GM19025 (cell line): Measurements from ENCODE around the gene GABRB1.

ENCODE experiments used
- ATAC-seq: cut with Tn5 transposase; IDR thresholded peaks from one replicate; pipeline ENCODE4 v1.9.1; 2021; ENCODE audit warnings: mild to moderate bottlenecking, low read depth, moderate library complexity; ENCODE audit not compliant: unreplicated experiment

GABRB1 gene

GRCh38 chr4:47198791-47199190, 167.4 kb downstream of the GABRB1 start:
- ATAC-seq, result no peak

- no peak for ATAC-seq
Observed at GRCh38 chr4:47203593-47203992, 172.2 kb downstream of the GABRB1 start.

- ATAC-seq, result no peak
Observed at GRCh38 chr4:47207555-47207954, 176.2 kb downstream of the GABRB1 start.

GRCh38 chr4:47209833-47210232, 178.5 kb downstream of the GABRB1 start:
- no peak for ATAC-seq

- no peak for ATAC-seq
Observed at GRCh38 chr4:47210828-47211227, 179.5 kb downstream of the GABRB1 start.

- ATAC-seq, result no peak
Observed at GRCh38 chr4:47213106-47213505, 181.7 kb downstream of the GABRB1 start.

GRCh38 chr4:47213539-47213938, 182.2 kb downstream of the GABRB1 start:
- ATAC-seq, result no peak

GRCh38 chr4:47213971-47214370, 182.6 kb downstream of the GABRB1 start:
- no peak for ATAC-seq

- ATAC-seq, result no peak
Observed at GRCh38 chr4:47215759-47216158, 184.4 kb downstream of the GABRB1 start.

GRCh38 chr4:47217291-47217690, 185.9 kb downstream of the GABRB1 start:
- no peak for ATAC-seq

- ATAC-seq, result no peak
Observed at GRCh38 chr4:47217884-47218283, 186.5 kb downstream of the GABRB1 start.

GRCh38 chr4:47218631-47219030, 187.3 kb downstream of the GABRB1 start:
- no peak for ATAC-seq

GRCh38 chr4:47219586-47219985, 188.2 kb downstream of the GABRB1 start:
- no peak for ATAC-seq

- ATAC-seq, result no peak
Observed at GRCh38 chr4:47221721-47222120, 190.4 kb downstream of the GABRB1 start.

GRCh38 chr4:47222276-47222675, 190.9 kb downstream of the GABRB1 start:
- no peak for ATAC-seq

GRCh38 chr4:47224361-47224760, 193.0 kb downstream of the GABRB1 start:
- ATAC-seq, result no peak

- no peak for ATAC-seq
Observed at GRCh38 chr4:47235721-47236120, 204.4 kb downstream of the GABRB1 start.

- ATAC-seq, result no peak
Observed at GRCh38 chr4:47238667-47239066, 207.3 kb downstream of the GABRB1 start.

- ATAC-seq, result no peak
Observed at GRCh38 chr4:47239649-47240048, 208.3 kb downstream of the GABRB1 start.

GRCh38 chr4:47251348-47252135, 220.2 kb downstream of the GABRB1 start:
- ATAC-seq, result no peak

GRCh38 chr4:47263721-47264120, 232.4 kb downstream of the GABRB1 start:
- no peak for ATAC-seq

GRCh38 chr4:47270201-47270888, 239.0 kb downstream of the GABRB1 start:
- no peak for ATAC-seq
